Gastrocnemius medialis (tissue), 4 donors: Measurements from ENCODE around the gene EYS. TPM values are rescaled to one million over a fixed set of nuclear protein-coding genes. Genes with fewer than 3 reads are reported as not detected.

Experiments used
- ATAC-seq, 2 donors: fragments of 150-250 bp; one replicate each; pipeline ENCODE4 v1.9.1; 2016
- DNase-seq, 2 donors: peaks; one replicate each; pipeline ENCODE4 v3.0.0-alpha.2; 2019
- H3K27ac ChIP-seq, 4 donors: fragments of 200-600 bp; sonication (generic); 1 replicate in 1 of 4; 2 replicates in 3 of 4; pipeline ENCODE4 v1.5.1; 2016 to 2018; ENCODE audit warnings: mild to moderate bottlenecking in 2 of 4, moderate library complexity in 1 of 4
- H3K27me3 ChIP-seq, 3 donors: fragments of 200-600 bp; sonication (generic) in 2 of 3; 1 replicate in 1 of 3; 2 replicates in 2 of 3; pipeline versions ENCODE4 v1.5.1 to v1.6.0; 2016 to 2019; ENCODE audit warnings: mild to moderate bottlenecking in 1 of 3, moderate library complexity in 1 of 3
- H3K36me3 ChIP-seq, 2 donors: fragments of 200-600 bp; sonication (generic) in 1 of 2; one replicate each; pipeline ENCODE4 v1.5.1; 2017 to 2018
- H3K4me1 ChIP-seq, 2 donors: fragments of 200-600 bp; sonication (generic) in 1 of 2; one replicate each; pipeline ENCODE4 v1.5.1; 2016 to 2017; ENCODE audit warnings: mild to moderate bottlenecking in 2 of 2
- H3K4me3 ChIP-seq, 4 donors: fragments of 200-600 bp; sonication (generic) in 3 of 4; 1 replicate in 1 of 4; 2 replicates in 3 of 4; pipeline ENCODE4 v1.5.1; 2016 to 2019; ENCODE audit warnings: mild to moderate bottlenecking in 2 of 4
- H3K9me3 ChIP-seq, 3 donors: fragments of 200-600 bp; sonication (generic) in 2 of 3; 1 replicate in 1 of 3; 2 replicates in 2 of 3; pipeline ENCODE4 v1.5.1; 2016 to 2019
- POLR2A ChIP-seq, 2 donors: fragments of 450-650 bp; IDR thresholded peaks; one replicate each; pipeline ENCODE4 v1.6.1; 2017; ENCODE audit warnings: antibody characterized with exemption in 2 of 2, mild to moderate bottlenecking in 2 of 2, moderate library complexity in 2 of 2
- in situ Hi-C, 4 donors: fragments of 200-750 bp; cut with MboI; loops; one replicate each; pipeline versions ENCODE4 v1.15.0 to v1.8.0; 2017; ENCODE audit warnings: low sequenced_read_pairs in 4 of 4
- intact Hi-C: fragments of 100-400 bp; cut with DNase I; formaldehyde crosslinking; loops from one replicate; pipeline ENCODE4 v1.15.1; 2023; ENCODE audit warnings: low total_unique reads
- total RNA-seq, 4 donors: library from RNA; depleted of rRNA; stranded (reverse); fragments of >200 nt; gene quantifications; one replicate each; pipeline versions ENCODE4 v1.1.0 to v1.2.3, GENCODE V29; 2016
- TF ChIP-seq, protein P1 (sequence below), 5 experiments: fragments of 450-650 bp in 3 of 5; fragments of 200-600 bp in 2 of 5; sonication (generic) in 2 of 5; IDR thresholded peaks in 4 of 5; conservative IDR thresholded peaks in 1 of 5; 1 replicate in 4 of 5; 2 replicates in 1 of 5; pipeline ENCODE4 v1.5.1; 2016 to 2019; ENCODE audit warnings: antibody characterized with exemption in 5 of 5, mild to moderate bottlenecking in 3 of 5, moderate library complexity in 3 of 5

The EYS gene
- total RNA-seq, 4 donors from 2014 or later: 0.20 TPM; not detected in 3

- intact Hi-C loops (no loop called here), in situ Hi-C loops (no loop called here)
- DNase-seq (no peak), ATAC-seq (no peak)
- TF ChIP-seq, protein P1, sequence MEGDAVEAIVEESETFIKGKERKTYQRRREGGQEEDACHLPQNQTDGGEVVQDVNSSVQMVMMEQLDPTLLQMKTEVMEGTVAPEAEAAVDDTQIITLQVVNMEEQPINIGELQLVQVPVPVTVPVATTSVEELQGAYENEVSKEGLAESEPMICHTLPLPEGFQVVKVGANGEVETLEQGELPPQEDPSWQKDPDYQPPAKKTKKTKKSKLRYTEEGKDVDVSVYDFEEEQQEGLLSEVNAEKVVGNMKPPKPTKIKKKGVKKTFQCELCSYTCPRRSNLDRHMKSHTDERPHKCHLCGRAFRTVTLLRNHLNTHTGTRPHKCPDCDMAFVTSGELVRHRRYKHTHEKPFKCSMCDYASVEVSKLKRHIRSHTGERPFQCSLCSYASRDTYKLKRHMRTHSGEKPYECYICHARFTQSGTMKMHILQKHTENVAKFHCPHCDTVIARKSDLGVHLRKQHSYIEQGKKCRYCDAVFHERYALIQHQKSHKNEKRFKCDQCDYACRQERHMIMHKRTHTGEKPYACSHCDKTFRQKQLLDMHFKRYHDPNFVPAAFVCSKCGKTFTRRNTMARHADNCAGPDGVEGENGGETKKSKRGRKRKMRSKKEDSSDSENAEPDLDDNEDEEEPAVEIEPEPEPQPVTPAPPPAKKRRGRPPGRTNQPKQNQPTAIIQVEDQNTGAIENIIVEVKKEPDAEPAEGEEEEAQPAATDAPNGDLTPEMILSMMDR (IDR thresholded peaks at IDR 0.05 in 4 of 5, conservative IDR thresholded peaks at IDR 0.05 in 1 of 5): no peak
- no peak for TF ChIP-seq POLR2A (IDR thresholded peaks at IDR 0.05)
- Histone ChIP-seq H3K27me3 (no peaks in the 10 kb centered on the region), H3K4me1 (no peaks in the 10 kb centered on the region), H3K27ac (no peak overlapping the region), H3K36me3 (no peaks in the 10 kb centered on the region), H3K9me3 (no peaks in the 10 kb centered on the region), H3K4me3 (no peak overlapping the region)
These were observed 932.1 kb downstream of the EYS start for GRCh38 chr6:64774881-64775280.

DNA sequence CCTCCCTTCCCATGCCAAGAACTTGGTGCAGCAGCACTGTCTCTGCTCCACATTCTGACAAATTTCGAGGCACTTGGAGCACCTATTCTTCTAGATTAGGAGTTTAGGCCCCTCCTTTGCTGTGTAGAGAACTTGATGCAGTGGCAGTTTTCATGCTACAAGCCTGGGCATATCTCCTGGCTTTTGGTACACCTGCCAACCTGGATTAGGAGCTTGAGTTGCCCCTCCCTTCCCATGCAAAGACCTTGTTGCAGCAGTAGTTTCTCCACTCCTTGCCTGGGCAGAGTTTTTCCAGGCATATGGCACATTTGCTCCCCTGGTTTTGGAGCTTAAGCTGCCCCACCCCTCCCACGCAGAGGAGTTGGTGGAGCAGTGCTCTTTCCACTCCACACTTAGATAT lies 956.1 kb downstream of the EYS start:
- in situ Hi-C loops (no loop called here), intact Hi-C loops (no loop called here)
- Histone ChIP-seq H3K4me1 (no peaks in the 10 kb centered on the region), H3K36me3 (no peaks in the 10 kb centered on the region), H3K27ac (no peak overlapping the region), H3K4me3 (no peak overlapping the region), H3K27me3 (no peaks in the 10 kb centered on the region), H3K9me3 (no peaks in the 10 kb centered on the region)
- DNase-seq: no peak
- no peak for ATAC-seq
- TF ChIP-seq POLR2A (IDR thresholded peaks at IDR 0.05): no peak
- TF ChIP-seq, protein P1 (IDR thresholded peaks at IDR 0.05 in 4 of 5, conservative IDR thresholded peaks at IDR 0.05 in 1 of 5): no peak

GRCh38 chr6:64737418-64737817 lies 969.6 kb downstream of the EYS start:
- no peaks in the 10 kb centered on the region for H3K36me3 ChIP-seq
- no peaks in the 10 kb centered on the region for H3K9me3 ChIP-seq
- no peak overlapping the region for H3K4me3 ChIP-seq
- no peaks in the 10 kb centered on the region for H3K27me3 ChIP-seq
- ATAC-seq: no peak
- H3K4me1 ChIP-seq: no peaks in the 10 kb centered on the region
- in situ Hi-C loops (no loop called here), intact Hi-C loops (no loop called here)
- no peak for TF ChIP-seq POLR2A (IDR thresholded peaks at IDR 0.05)
- TF ChIP-seq, protein P1 (IDR thresholded peaks at IDR 0.05 in 4 of 5, conservative IDR thresholded peaks at IDR 0.05 in 1 of 5): no peak
- no peak overlapping the region for H3K27ac ChIP-seq
- DNase-seq: no peak

DNA sequence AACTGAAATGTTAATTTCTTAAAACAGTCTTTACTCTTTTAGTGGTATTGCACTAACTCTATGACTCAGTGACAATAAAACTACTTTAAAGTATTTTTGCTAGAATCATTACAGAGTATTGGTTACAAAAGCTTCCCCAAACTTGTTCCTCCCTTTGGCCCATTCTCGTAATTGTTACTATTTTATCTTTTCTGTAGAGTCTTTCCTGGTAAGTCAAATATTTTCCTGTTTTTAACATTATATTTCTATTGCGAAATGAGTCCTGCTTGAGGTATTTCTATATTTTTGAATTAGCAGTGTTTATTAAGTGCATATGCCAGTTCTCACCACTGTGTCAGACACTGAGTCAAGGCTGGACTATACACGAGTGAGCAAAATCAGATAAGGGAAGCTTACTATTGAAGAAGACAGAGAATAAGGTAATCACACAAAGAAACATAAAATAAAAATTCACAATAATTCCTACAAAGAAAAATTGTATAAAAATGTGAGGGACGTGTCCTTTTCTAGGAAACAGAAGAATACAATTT lies 970.5 kb downstream of the EYS start:
- intact Hi-C loops: no loop called here
- H3K4me1 ChIP-seq: no peaks in the 10 kb centered on the region
- H3K27me3 ChIP-seq: no peaks in the 10 kb centered on the region
- H3K27ac ChIP-seq: no peak overlapping the region
- DNase-seq (no peak), ATAC-seq (no peak)
- H3K36me3 ChIP-seq: no peaks in the 10 kb centered on the region
- TF ChIP-seq POLR2A (IDR thresholded peaks at IDR 0.05): no peak
- TF ChIP-seq, protein P1 (IDR thresholded peaks at IDR 0.05 in 4 of 5, conservative IDR thresholded peaks at IDR 0.05 in 1 of 5): no peak
- in situ Hi-C loops: no loop called here
- no peaks in the 10 kb centered on the region for H3K9me3 ChIP-seq
- H3K4me3 ChIP-seq: no peak overlapping the region

GRCh38 chr6:64733433-64733832 lies 973.6 kb downstream of the EYS start:
- in situ Hi-C loops: no loop called here
- intact Hi-C loops: no loop called here
- H3K9me3 ChIP-seq: no peaks in the 10 kb centered on the region
- DNase-seq (no peak), ATAC-seq (no peak)
- no peaks in the 10 kb centered on the region for H3K27me3 ChIP-seq
- no peak overlapping the region for H3K27ac ChIP-seq
- no peaks in the 10 kb centered on the region for H3K4me1 ChIP-seq
- no peaks in the 10 kb centered on the region for H3K36me3 ChIP-seq
- no peak overlapping the region for H3K4me3 ChIP-seq
- TF ChIP-seq POLR2A (IDR thresholded peaks at IDR 0.05): no peak
- TF ChIP-seq, protein P1 (IDR thresholded peaks at IDR 0.05 in 4 of 5, conservative IDR thresholded peaks at IDR 0.05 in 1 of 5): no peak
